PFSK-1 (cell line): ENCODE data around the gene COL4A2.

Experiments used
- FOXP2 ChIP-seq: optimal IDR thresholded peaks from 2 replicates; pipeline ENCODE3; 2011; ENCODE audit warnings: borderline replicate concordance, control low read depth, inconsistent platforms; ENCODE audit not compliant: insufficient read depth; ENCODE audit errors: extremely low read length, extremely low read depth
- POLR2AphosphoS5 ChIP-seq: IDR thresholded peaks from 2 replicates; pipeline ENCODE4 v1.6.1; 2012; ENCODE audit warnings: low read depth, mild to moderate bottlenecking, control low read depth, low read length, moderate library complexity
- REST ChIP-seq, 2 experiments: IDR thresholded peaks; 2 replicates each; pipeline versions ENCODE4 v1.6.1 to v1.8.0; 2011 to 2012; ENCODE audit warnings: low read depth in 2 of 2, low read length in 2 of 2, control low read depth in 1 of 2, inconsistent platforms in 1 of 2, mild to moderate bottlenecking in 1 of 2, moderate library complexity in 1 of 2; ENCODE audit not compliant: insufficient read depth in 1 of 2
- SIN3A ChIP-seq: IDR thresholded peaks from 2 replicates; pipeline ENCODE4 v1.6.1; 2012; ENCODE audit warnings: mild to moderate bottlenecking, low read length, moderate library complexity, borderline replicate concordance; ENCODE audit not compliant: insufficient read depth
- TAF1 ChIP-seq: IDR thresholded peaks from 2 replicates; pipeline ENCODE4 v1.6.1; 2012; ENCODE audit warnings: low read length, control low read depth, borderline replicate concordance; ENCODE audit not compliant: insufficient read depth

GRCh38 chr13:110434629-110435028, 127.5 kb downstream of the COL4A2 start:
- TF ChIP-seq TAF1 (no peak), SIN3A (no peak), POLR2AphosphoS5 (no peak), FOXP2 (no peak), REST (IDR thresholded peaks at IDR 0.05; ENCODE audit: insufficient read depth in 1 of 2, low read depth in 2 of 2, low read length in 2 of 2) (no peak)
